GM21619 (cell line): ENCODE measurements around the gene HEPN1.

ENCODE experiments used
- ATAC-seq: cut with Tn5 transposase; IDR thresholded peaks from one replicate; pipeline ENCODE4 v1.9.1; 2021; ENCODE audit not compliant: unreplicated experiment

HEPN1 gene

GRCh38 chr11:124918950-124919349, at the start of gene HEPN1:
TSS of gene HEPN1 (plus strand) at chr11:124919250.
- no peak for ATAC-seq

- no peak for ATAC-seq
Measured at GRCh38 chr11:124869331-124869730, 49.7 kb upstream of the HEPN1 start.

GRCh38 chr11:124869856-124870387, 49.1 kb upstream of the HEPN1 start:
- ATAC-seq = no peak

- ATAC-seq = no peak
Measured at GRCh38 chr11:124870430-124870829, 48.6 kb upstream of the HEPN1 start.

- no peak for ATAC-seq
Measured at GRCh38 chr11:124872280-124872679, 46.8 kb upstream of the HEPN1 start.

- no peak for ATAC-seq
Measured at GRCh38 chr11:124872741-124873140, 46.3 kb upstream of the HEPN1 start.

- no peak for ATAC-seq
Measured at GRCh38 chr11:124873951-124874350, 45.1 kb upstream of the HEPN1 start.

GRCh38 chr11:124874571-124875255, 44.3 kb upstream of the HEPN1 start:
- no peak for ATAC-seq

GRCh38 chr11:124875401-124875800, 43.6 kb upstream of the HEPN1 start:
- ATAC-seq = no peak

- ATAC-seq = peak; percentile 95
Measured at GRCh38 chr11:124875943-124876817, 42.9 kb upstream of the HEPN1 start.

GRCh38 chr11:124876818-124877630, 42.0 kb upstream of the HEPN1 start:
- no peak for ATAC-seq

GRCh38 chr11:124877631-124877909, 41.5 kb upstream of the HEPN1 start:
- no peak for ATAC-seq

- ATAC-seq = no peak
Measured at GRCh38 chr11:124877910-124878758, 40.9 kb upstream of the HEPN1 start.

GRCh38 chr11:124878759-124879492, 40.1 kb upstream of the HEPN1 start:
- no peak for ATAC-seq

GRCh38 chr11:124879493-124880289, 39.4 kb upstream of the HEPN1 start:
- no peak for ATAC-seq

- ATAC-seq = no peak
Measured at GRCh38 chr11:124880290-124880611, 38.8 kb upstream of the HEPN1 start.

- ATAC-seq = no peak
Measured at GRCh38 chr11:124880958-124881357, 38.1 kb upstream of the HEPN1 start.

- ATAC-seq = no peak
Measured at GRCh38 chr11:124882339-124883071, 36.5 kb upstream of the HEPN1 start.
